Activated naive CD4-positive, alpha-beta T cell treated with Interleukin-2 at 50 U/mL for 16 hours (primary cell): ENCODE results near the gene LGALS7.
"Not testable (repeated sequence)": the region's sequence is repeated elsewhere in the genome, so short reads cannot be mapped to it uniquely, and the experiment has no call there.

ENCODE experiments used
- DNase-seq: peaks from one replicate; pipeline ENCODE4 v3.0.0-alpha.2; 2020

Gene LGALS7

GRCh38 chr19:38770228-38770948 lies 2.9 kb downstream of the LGALS7 start:
- not testable (repeated sequence) for DNase-seq

- peak; percentile 92 for DNase-seq
Measured at GRCh38 chr19:38769635-38770211, 3.6 kb downstream of the LGALS7 start.

DNA sequence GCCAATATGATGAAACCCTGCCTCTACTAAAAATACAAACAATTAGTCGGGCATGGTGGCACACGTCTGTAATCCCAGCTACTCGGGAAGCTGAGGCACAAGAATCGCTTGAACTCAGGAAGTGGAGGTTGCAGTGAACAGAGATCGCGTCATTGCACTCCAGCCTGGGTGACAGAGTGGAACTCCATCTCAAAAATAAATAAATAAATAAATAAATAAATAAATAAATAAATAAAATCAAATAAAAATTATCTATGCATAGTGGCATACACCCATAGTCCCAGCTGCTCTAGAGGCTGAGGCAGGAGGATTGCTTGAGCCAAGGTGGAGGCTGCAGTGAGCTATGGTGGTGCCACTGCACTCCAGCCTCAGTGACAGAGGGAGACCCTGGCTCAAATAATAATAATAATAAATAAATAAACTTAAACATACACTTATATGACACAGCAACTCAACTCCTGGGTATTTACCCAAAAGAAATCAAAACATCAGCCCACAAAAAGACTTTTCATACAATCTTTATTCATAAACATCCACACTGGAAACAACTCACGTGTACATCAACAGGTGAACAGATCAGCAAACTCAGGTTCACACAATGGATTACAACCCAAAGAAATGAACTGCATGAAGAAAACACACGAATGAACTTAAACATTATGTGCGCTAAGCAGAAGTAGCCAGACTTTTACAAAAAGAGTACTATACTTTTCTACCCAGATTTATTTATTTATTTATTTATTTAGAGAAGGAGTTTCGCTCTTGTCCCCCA lies 6.9 kb downstream of the LGALS7 start:
- DNase-seq = no peak

DNA sequence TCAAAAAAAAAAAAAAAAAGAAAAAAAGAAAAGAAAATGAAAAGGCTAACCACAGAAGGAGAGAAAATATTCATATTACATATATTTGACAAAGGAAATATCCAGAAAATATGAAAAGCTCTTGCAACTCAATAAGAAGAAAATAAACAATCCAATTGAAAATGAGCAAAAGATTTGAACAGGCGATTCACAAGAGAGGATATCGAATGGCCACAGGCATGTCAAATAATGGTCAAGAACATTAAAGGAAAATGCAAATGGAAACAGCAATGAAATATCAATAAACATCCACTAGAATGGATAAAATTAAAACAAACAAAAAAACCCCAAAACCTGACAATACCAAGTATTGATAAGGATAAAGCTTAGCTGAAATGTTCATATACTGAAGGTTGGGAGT lies 8.1 kb downstream of the LGALS7 start:
- DNase-seq = no peak

GRCh38 chr19:38763795-38764220 lies 9.5 kb downstream of the LGALS7 start:
- no peak for DNase-seq

DNA sequence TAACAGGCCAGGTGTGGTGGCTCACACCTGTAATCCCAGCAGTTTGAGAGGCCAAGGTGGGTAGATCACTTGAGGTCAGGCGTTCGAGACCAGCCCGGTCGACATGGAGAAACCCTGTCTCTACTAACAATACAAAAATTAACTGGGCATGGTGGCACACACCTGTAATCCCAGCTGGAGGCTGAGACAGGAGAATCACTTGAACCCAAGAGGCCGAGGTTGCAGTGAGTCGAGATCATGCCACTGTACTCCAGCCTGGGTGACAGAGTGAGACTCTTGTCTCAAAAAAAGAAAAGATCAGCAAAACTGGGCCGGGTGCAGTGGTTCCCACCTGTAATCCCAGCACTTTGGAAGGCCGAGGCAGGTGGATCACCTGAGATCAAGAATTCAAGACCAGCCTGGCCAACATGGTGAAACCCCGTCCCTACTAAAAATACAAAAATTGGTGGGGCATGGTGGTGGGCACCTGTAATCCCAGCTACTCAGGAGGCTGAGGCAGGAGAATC lies 11.4 kb downstream of the LGALS7 start:
- DNase-seq = not testable (repeated sequence)

- DNase-seq = not testable (repeated sequence)
Measured at GRCh38 chr19:38760805-38761517, 12.4 kb downstream of the LGALS7 start.

- DNase-seq = no peak
Measured at GRCh38 chr19:38759590-38760003, 13.7 kb downstream of the LGALS7 start.

- not testable (repeated sequence) for DNase-seq
Measured at GRCh38 chr19:38754196-38754595, 19.1 kb downstream of the LGALS7 start.

GRCh38 chr19:38753783-38754182 lies 19.5 kb downstream of the LGALS7 start:
- not testable (repeated sequence) for DNase-seq

- DNase-seq = no peak
Measured at GRCh38 chr19:38745316-38745715, 28.0 kb downstream of the LGALS7 start.

GRCh38 chr19:38744874-38745273 lies 28.4 kb downstream of the LGALS7 start:
- no peak for DNase-seq

DNA sequence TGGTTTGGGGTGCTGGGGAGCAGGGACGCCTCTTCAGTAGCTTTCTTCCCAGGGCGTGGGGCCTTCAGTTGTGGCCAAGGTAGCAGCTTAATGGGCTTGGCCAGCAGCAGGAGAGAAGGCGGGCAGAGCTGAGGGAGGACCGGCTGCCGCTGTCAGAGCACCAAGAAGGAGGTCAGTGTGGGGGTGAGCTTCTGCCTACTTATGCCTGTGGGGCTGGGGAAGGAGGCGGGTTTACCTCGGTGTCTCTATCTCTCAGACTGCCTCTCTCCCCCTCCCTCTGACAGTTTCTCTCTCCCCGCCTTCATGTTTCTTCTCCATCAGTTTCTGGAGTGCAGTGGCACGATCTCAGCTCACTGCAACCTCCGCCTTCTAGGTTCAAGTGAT lies 29.0 kb downstream of the LGALS7 start, which contains the start of gene CAPN12:
CAPN12 (minus strand) TSS at position 177 of the 384 bp plus-strand sequence. CDS start 309 bp downstream, outside the sequence.
- DNase-seq = no peak

GRCh38 chr19:38743394-38744297 lies 29.7 kb downstream of the LGALS7 start:
- no peak for DNase-seq

GRCh38 chr19:38742906-38743305 lies 30.4 kb downstream of the LGALS7 start:
- no peak for DNase-seq

DNA sequence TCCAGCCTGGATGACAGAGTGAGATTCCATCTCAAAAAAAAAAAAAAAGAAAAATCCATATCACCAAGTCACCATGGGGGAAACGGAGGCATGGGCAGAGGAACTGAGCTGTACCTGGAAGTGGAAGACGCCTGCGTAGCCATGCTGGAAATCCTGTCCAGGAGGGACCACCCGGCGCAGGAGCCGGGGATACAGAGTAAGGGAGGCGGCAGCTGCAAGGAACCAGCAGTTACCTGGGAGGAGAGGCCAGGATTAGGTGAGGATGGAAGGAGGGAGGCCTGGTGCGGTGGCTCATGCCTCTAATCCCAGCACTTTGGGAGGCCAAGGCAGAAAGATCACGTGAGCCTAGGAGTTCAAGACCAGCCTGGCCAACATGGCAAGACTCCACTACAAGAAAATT lies 31.0 kb downstream of the LGALS7 start:
- no peak for DNase-seq

DNA sequence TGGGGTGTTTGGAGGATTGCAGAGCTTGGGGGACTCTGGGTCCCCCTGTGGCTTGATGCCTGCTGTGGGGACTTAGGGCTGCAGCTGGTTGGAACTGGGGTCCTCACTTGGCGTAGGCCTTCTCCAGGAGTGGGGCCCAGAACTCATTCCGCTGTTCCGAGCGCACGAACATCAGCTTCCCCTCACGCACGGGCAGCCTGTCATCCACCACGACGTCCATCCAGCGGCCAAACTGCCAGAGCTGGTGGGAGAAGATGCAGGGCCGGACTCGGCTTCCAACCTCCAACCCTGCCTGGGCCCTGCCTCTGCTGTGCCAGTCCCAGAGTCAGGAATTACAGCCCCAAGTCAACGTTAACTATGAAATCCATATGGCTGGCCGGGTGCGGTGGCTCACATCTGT lies 31.6 kb downstream of the LGALS7 start:
- no peak for DNase-seq

DNA sequence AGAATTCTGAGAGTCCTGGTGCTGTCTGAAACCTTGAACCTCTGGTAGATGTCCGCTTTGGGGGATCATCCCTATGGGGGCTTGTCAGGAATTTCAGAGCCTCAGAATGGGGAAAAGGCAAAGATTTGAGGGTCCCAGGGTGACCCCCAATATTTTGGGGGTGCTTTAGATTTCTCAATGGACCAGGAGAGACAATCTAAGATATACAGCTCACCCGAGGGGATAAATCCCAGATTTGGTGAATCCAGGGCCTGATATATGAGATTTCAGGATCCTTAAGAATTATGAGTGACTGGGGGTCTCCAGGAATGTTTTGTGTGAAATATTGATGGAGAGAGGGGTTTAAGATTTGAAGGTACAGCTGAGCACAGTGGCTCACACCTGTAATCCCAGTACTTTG lies 32.4 kb downstream of the LGALS7 start:
- no peak for DNase-seq

- no peak for DNase-seq
Measured at GRCh38 chr19:38740257-38740592, 33.1 kb downstream of the LGALS7 start.

GRCh38 chr19:38739440-38740256 lies 33.7 kb downstream of the LGALS7 start:
- peak; percentile 50 for DNase-seq
